IMR-90 (cell line): ENCODE results near the gene MYL10. TPM values are rescaled to one million over a fixed set of nuclear protein-coding genes. Genes with fewer than 3 reads are reported as not detected.

Source experiments
- ATAC-seq: fragments of 200-7000 bp; cut with Tn5 transposase; 2 replicates; pipeline ENCODE4 v1.9.1; 2020; ENCODE audit warnings: low read depth, mild to moderate bottlenecking, moderate library complexity
- BruUV-seq: library from RNA; stranded (reverse); fragments of 400-500 nt; replicated peaks from 2 replicates; lab custom pipeline; 2021; lab: Mats Ljungman, UMichigan
- CTCF ChIA-PET: fragments of 300-600 bp; formaldehyde crosslinking; extraction: SDS; loops from one replicate; lab custom pipeline; 2021; ENCODE audit warnings: antibody characterized with exemption; lab: Yijun Ruan, JAX
- POLR2A ChIA-PET: fragments of 300-600 bp; sonication (Branson Sonifier 250); formaldehyde crosslinking; loops from one replicate; lab custom pipeline; 2022; ENCODE audit warnings: antibody characterized with exemption; ENCODE audit not compliant: unreplicated experiment; lab: Charles Lee
- DNase-seq: peaks from one replicate; pipeline ENCODE4 v3.0.0; 2013
- H2AFZ ChIP-seq: replicated peaks from 2 replicates; pipeline ENCODE3; 2013; ENCODE audit warnings: low read length, mild to moderate bottlenecking; ENCODE audit not compliant: poor library complexity
- H2AK5ac ChIP-seq: 2 replicates; pipeline ENCODE4 v1.6.1; 2013; ENCODE audit warnings: low read depth, low read length, inconsistent platforms
- H2AK9ac ChIP-seq: replicated peaks from 2 replicates; pipeline ENCODE3; 2013; ENCODE audit warnings: mild to moderate bottlenecking, low read depth, low read length, moderate library complexity; ENCODE audit not compliant: poor library complexity
- H2BK120ac ChIP-seq: 2 replicates; pipeline ENCODE4 v1.6.1; 2013; ENCODE audit warnings: low read depth, low read length, inconsistent platforms
- H2BK15ac ChIP-seq: 3 replicates; pipeline ENCODE4 v1.6.1; 2013; ENCODE audit warnings: low read depth, low read length, inconsistent platforms
- H2BK20ac ChIP-seq: 2 replicates; pipeline ENCODE4 v1.6.1; 2013; ENCODE audit warnings: low read depth, mild to moderate bottlenecking, inconsistent platforms, low read length, moderate library complexity
- H2BK5ac ChIP-seq: 2 replicates; pipeline ENCODE4 v1.6.1; 2013; ENCODE audit warnings: mild to moderate bottlenecking, low read depth, low read length, inconsistent platforms; ENCODE audit not compliant: poor library complexity, severe bottlenecking
- H3K14ac ChIP-seq: replicated peaks from 2 replicates; pipeline ENCODE4 v1.6.1; 2013; ENCODE audit warnings: low read depth, low read length, inconsistent platforms
- H3K18ac ChIP-seq: 2 replicates; pipeline ENCODE4 v1.6.1; 2013; ENCODE audit warnings: low read depth, low read length, control low read depth
- H3K23ac ChIP-seq: 2 replicates; pipeline ENCODE4 v1.6.1; 2013; ENCODE audit warnings: low read depth, low read length, inconsistent platforms
- H3K27ac ChIP-seq: 2 replicates; pipeline ENCODE4 v1.5.1; 2013; ENCODE audit warnings: mild to moderate bottlenecking, control low read depth, low read length; ENCODE audit not compliant: insufficient read depth
- H3K27me3 ChIP-seq: 2 replicates; pipeline ENCODE4 v1.6.1; 2013; ENCODE audit warnings: low read length; ENCODE audit not compliant: control insufficient read depth, insufficient read depth
- H3K36me3 ChIP-seq: 2 replicates; pipeline ENCODE4 v1.6.1; 2013; ENCODE audit warnings: low read length, mixed read lengths; ENCODE audit not compliant: control insufficient read depth, insufficient read depth
- H3K4ac ChIP-seq: 2 replicates; pipeline ENCODE4 v1.6.1; 2013; ENCODE audit warnings: low read depth, low read length, inconsistent platforms
- H3K4me1 ChIP-seq: 2 replicates; pipeline ENCODE4 v1.6.1; 2013; ENCODE audit warnings: low read length, mixed read lengths; ENCODE audit not compliant: control insufficient read depth, insufficient read depth
- H3K4me2 ChIP-seq: 2 replicates; pipeline ENCODE4 v1.6.1; 2013; ENCODE audit warnings: low read depth, mild to moderate bottlenecking, control low read depth, low read length, moderate library complexity
- H3K4me3 ChIP-seq: 2 replicates; pipeline ENCODE4 v1.5.1; 2013; ENCODE audit warnings: low read depth, mild to moderate bottlenecking, control low read depth, low read length, moderate library complexity; ENCODE audit not compliant: insufficient read depth
- H3K56ac ChIP-seq: 2 replicates; pipeline ENCODE4 v1.6.1; 2013; ENCODE audit warnings: low read length, inconsistent platforms; ENCODE audit not compliant: insufficient read depth; ENCODE audit errors: extremely low read depth
- H3K79me1 ChIP-seq, 2 experiments: 2 replicates each; pipeline ENCODE4 v1.6.1; 2013; ENCODE audit warnings: low read length in 2 of 2, inconsistent platforms in 1 of 2, low read depth in 1 of 2
- H3K9ac ChIP-seq: 2 replicates; pipeline ENCODE4 v1.6.1; 2013; ENCODE audit warnings: low read depth, low read length, control low read depth
- H3K9me1 ChIP-seq: 2 replicates; pipeline ENCODE4 v1.6.1; 2013; ENCODE audit warnings: low read length, inconsistent platforms; ENCODE audit not compliant: insufficient read depth
- H3K9me3 ChIP-seq: 2 replicates; pipeline ENCODE4 v1.6.1; 2013; ENCODE audit warnings: low read length; ENCODE audit not compliant: control insufficient read depth, insufficient read depth
- H4K20me1 ChIP-seq: 2 replicates; pipeline ENCODE4 v1.6.1; 2013; ENCODE audit warnings: low read length, inconsistent platforms; ENCODE audit not compliant: insufficient read depth
- H4K5ac ChIP-seq: 2 replicates; pipeline ENCODE4 v1.6.1; 2013; ENCODE audit warnings: mild to moderate bottlenecking, low read depth, low read length, control low read depth
- H4K8ac ChIP-seq, 2 experiments: 2 replicates each; pipeline ENCODE4 v1.6.1; 2013; ENCODE audit warnings: low read depth in 2 of 2, low read length in 2 of 2, control low read depth in 1 of 2, inconsistent platforms in 1 of 2
- H4K91ac ChIP-seq: 2 replicates; pipeline ENCODE4 v1.6.1; 2013; ENCODE audit warnings: low read depth, low read length, inconsistent platforms; ENCODE audit not compliant: insufficient read depth
- BHLHE40 ChIP-seq: fragments of 150-350 bp; IDR thresholded peaks from 2 replicates; pipeline ENCODE4 v1.6.1; 2016; ENCODE audit warnings: mild to moderate bottlenecking, low read depth, low read length
- CEBPB ChIP-seq: IDR thresholded peaks from 2 replicates; pipeline ENCODE4 v1.6.1; 2012; ENCODE audit warnings: low read depth, low read length, improper control_type of control experiment
- CHD1 ChIP-seq: IDR thresholded peaks from 2 replicates; pipeline ENCODE4 v1.6.1; 2012; ENCODE audit warnings: low read depth, low read length, improper control_type of control experiment
- FOS ChIP-seq: fragments of 150-350 bp; IDR thresholded peaks from 2 replicates; pipeline ENCODE4 v1.6.1; 2016; ENCODE audit warnings: low read depth, low read length
- MAFK ChIP-seq: IDR thresholded peaks from 2 replicates; pipeline ENCODE4 v1.6.1; 2012; ENCODE audit warnings: low read depth, low read length, improper control_type of control experiment
- MAZ ChIP-seq: IDR thresholded peaks from 2 replicates; pipeline ENCODE4 v1.6.1; 2012; ENCODE audit warnings: low read depth, mild to moderate bottlenecking, low read length, improper control_type of control experiment, moderate library complexity, borderline replicate concordance
- MXI1 ChIP-seq: IDR thresholded peaks from 2 replicates; pipeline ENCODE4 v1.6.1; 2012; ENCODE audit warnings: low read depth, mild to moderate bottlenecking, low read length, moderate library complexity, borderline replicate concordance
- NFE2L2 ChIP-seq: fragments of 150-350 bp; IDR thresholded peaks from 2 replicates; pipeline ENCODE4 v1.6.1; 2016; ENCODE audit warnings: low read depth, mild to moderate bottlenecking, low read length
- POLR2A ChIP-seq: IDR thresholded peaks from 2 replicates; pipeline ENCODE4 v1.6.1; 2012; ENCODE audit warnings: mild to moderate bottlenecking, low read depth, low read length
- RAD21 ChIP-seq: IDR thresholded peaks from 2 replicates; pipeline ENCODE4 v1.6.1; 2012; ENCODE audit warnings: low read length, improper control_type of control experiment
- RCOR1 ChIP-seq: IDR thresholded peaks from 2 replicates; pipeline ENCODE4 v1.6.1; 2012; ENCODE audit warnings: mild to moderate bottlenecking, low read length, improper control_type of control experiment; ENCODE audit not compliant: insufficient replicate concordance
- RFX5 ChIP-seq: IDR thresholded peaks from 2 replicates; pipeline ENCODE4 v1.8.0; 2012; ENCODE audit warnings: low read depth, mild to moderate bottlenecking, low read length, moderate library complexity
- SMC3 ChIP-seq: fragments of 150-350 bp; IDR thresholded peaks from 2 replicates; pipeline ENCODE4 v1.6.1; 2016; ENCODE audit warnings: low read depth, mild to moderate bottlenecking, antibody characterized with exemption, low read length, moderate library complexity
- WGBS, 2 experiments: methylation state at CpG; one replicate each; pipeline versions ENCODE4 v1.1.5 to v1.1.7; 2013; ENCODE audit warnings: missing lambda C conversion rate in 2 of 2; ENCODE audit not compliant: insufficient read length in 1 of 2; ENCODE audit errors: extremely low coverage in 2 of 2; 5-methylcytosine and 5-hydroxymethylcytosine counted together
- dilution Hi-C: fragments of 300-500 bp; cut with HindIII; formaldehyde crosslinking; loops from one replicate; pipeline ENCODE4 v1.14.3; 2018; ENCODE audit warnings: low sequenced_read_pairs; ENCODE audit not compliant: unreplicated experiment
- in situ Hi-C: fragments of 300-500 bp; cut with MboI; formaldehyde crosslinking; loops from 3 replicates; pipeline ENCODE4 v1.14.3; 2019; ENCODE audit warnings: low sequenced_read_pairs, inconsistent platforms, mixed read lengths
- intact Hi-C: fragments of 100-400 bp; cut with micrococcal nuclease; formaldehyde crosslinking; loops from 2 replicates; pipeline ENCODE4 v1.10.0; 2022
- polyA plus RNA-seq, 3 experiments: library from polyadenylated mRNA; depleted of rRNA; stranded (reverse); fragments of >200 nt; gene quantifications; 2 replicates each; pipeline ENCODE4 v1.2.3, GENCODE V29; 2012; ENCODE audit warnings: low replicate concordance in 1 of 3
- total RNA-seq: library from RNA; depleted of rRNA; stranded (reverse); fragments of >200 nt; gene quantifications from 2 replicates; pipeline ENCODE4 v1.2.3, GENCODE V29; 2012
- TF ChIP-seq, protein P1 (sequence below): fragments of 150-350 bp; IDR thresholded peaks from 2 replicates; pipeline ENCODE4 v1.6.1; 2016; ENCODE audit warnings: low read depth, mild to moderate bottlenecking, low read length, moderate library complexity, borderline replicate concordance

Gene MYL10
- total and polyA plus RNA-seq, 2 of the 4 experiments (the other 2 are of a cell fraction), result not detected

DNA sequence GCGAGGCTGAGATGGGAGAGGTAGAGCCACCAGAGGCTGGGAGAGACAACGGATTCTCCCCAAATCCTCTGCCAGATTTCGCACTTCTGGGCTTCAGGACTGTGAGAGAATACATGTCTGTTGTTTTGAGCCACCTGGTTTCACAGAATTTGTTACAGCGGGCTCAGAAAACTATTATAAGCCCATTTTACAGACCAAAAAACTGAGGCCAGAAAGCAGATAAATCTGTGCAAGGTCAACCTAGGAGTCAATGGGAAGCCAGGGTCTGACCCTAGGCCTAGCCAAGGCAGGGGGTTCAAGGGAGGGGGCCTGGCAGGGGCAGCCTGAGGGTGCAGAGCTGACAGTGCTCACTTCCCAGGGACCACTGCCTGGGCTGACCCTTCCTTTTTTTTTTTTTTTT lies 8.7 kb downstream of the MYL10 start:
- no peak overlapping the region for H2AFZ ChIP-seq

More for the DNA sequence above, 8.7 kb downstream of the MYL10 start:
- H4K20me1 ChIP-seq, result no peaks in the 10 kb centered on the region; the same call in 1 of the 2 replicates
- no peak overlapping the region for H3K23ac ChIP-seq
- H3K27ac ChIP-seq, result no peak overlapping the region
- H3K4me2 ChIP-seq, result no peak overlapping the region
- H3K4me3 ChIP-seq, result no peak overlapping the region
- no peak overlapping the region for H2AK9ac ChIP-seq
- no peak overlapping the region for H4K5ac ChIP-seq
- H2BK20ac ChIP-seq, result no peak overlapping the region
- H4K91ac ChIP-seq, result no peak overlapping the region
- no peak overlapping the region for H2BK15ac ChIP-seq
- no peak overlapping the region for H2BK5ac ChIP-seq
- H3K9ac ChIP-seq, result no peak overlapping the region
- H2BK120ac ChIP-seq, result no peak overlapping the region
- no TSS peak for BruUV-seq
- H3K79me1 ChIP-seq, result no peaks in the 10 kb centered on the region
- TF ChIP-seq RCOR1 (no peak), CHD1 (no peak), NFE2L2 (no peak), RAD21 (no peak), RFX5 (no peak), MAZ (no peak), POLR2A (no peak), FOS (no peak), MXI1 (no peak), BHLHE40 (no peak), CEBPB (no peak), SMC3 (no peak), MAFK (no peak)
- TF ChIP-seq, protein P1, sequence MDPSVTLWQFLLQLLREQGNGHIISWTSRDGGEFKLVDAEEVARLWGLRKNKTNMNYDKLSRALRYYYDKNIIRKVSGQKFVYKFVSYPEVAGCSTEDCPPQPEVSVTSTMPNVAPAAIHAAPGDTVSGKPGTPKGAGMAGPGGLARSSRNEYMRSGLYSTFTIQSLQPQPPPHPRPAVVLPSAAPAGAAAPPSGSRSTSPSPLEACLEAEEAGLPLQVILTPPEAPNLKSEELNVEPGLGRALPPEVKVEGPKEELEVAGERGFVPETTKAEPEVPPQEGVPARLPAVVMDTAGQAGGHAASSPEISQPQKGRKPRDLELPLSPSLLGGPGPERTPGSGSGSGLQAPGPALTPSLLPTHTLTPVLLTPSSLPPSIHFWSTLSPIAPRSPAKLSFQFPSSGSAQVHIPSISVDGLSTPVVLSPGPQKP, result no peak
- H3K9me1 ChIP-seq, result no peaks in the 10 kb centered on the region
- H2AK5ac ChIP-seq, result no peak overlapping the region
- H3K4ac ChIP-seq, result no peak overlapping the region
- dilution Hi-C loops, result no loop called here
- no peak overlapping the region for H3K56ac ChIP-seq
- WGBS, 2 experiments, result no CpG with 5 or more reads among the region's 4 CpGs
- CTCF ChIA-PET, result no interaction called here
- no peak overlapping the region for H4K8ac ChIP-seq
- H3K18ac ChIP-seq, result no peak overlapping the region
- ATAC-seq (no peak), DNase-seq (no peak)
- no peak overlapping the region for H3K14ac ChIP-seq
- no peaks in the 10 kb centered on the region for H3K4me1 ChIP-seq
- POLR2A ChIA-PET, result no interaction called here
- intact Hi-C loops, result no loop called here
- in situ Hi-C loops, result no loop called here
- H3K36me3 ChIP-seq, result no peaks in the 10 kb centered on the region
- no peaks in the 10 kb centered on the region for H3K9me3 ChIP-seq
- H3K27me3 ChIP-seq, result peaks cover 36% of the 10 kb centered on the region
